B cell (primary cell): ENCODE results near the gene POLR1G.

ENCODE experiments used
- EZH2 ChIP-seq: IDR thresholded peaks from 2 replicates; pipeline ENCODE4 v1.6.1; 2012; ENCODE audit warnings: borderline replicate concordance, low read depth, mild to moderate bottlenecking, moderate library complexity, low read length; ENCODE audit not compliant: insufficient read depth, poor library complexity, severe bottlenecking
- TF ChIP-seq, protein P1 (sequence below): fragments of 200-600 bp; IDR thresholded peaks from one replicate; pipeline ENCODE4 v1.8.0; 2022; ENCODE audit warnings: antibody characterized with exemption, mild to moderate bottlenecking

DNA sequence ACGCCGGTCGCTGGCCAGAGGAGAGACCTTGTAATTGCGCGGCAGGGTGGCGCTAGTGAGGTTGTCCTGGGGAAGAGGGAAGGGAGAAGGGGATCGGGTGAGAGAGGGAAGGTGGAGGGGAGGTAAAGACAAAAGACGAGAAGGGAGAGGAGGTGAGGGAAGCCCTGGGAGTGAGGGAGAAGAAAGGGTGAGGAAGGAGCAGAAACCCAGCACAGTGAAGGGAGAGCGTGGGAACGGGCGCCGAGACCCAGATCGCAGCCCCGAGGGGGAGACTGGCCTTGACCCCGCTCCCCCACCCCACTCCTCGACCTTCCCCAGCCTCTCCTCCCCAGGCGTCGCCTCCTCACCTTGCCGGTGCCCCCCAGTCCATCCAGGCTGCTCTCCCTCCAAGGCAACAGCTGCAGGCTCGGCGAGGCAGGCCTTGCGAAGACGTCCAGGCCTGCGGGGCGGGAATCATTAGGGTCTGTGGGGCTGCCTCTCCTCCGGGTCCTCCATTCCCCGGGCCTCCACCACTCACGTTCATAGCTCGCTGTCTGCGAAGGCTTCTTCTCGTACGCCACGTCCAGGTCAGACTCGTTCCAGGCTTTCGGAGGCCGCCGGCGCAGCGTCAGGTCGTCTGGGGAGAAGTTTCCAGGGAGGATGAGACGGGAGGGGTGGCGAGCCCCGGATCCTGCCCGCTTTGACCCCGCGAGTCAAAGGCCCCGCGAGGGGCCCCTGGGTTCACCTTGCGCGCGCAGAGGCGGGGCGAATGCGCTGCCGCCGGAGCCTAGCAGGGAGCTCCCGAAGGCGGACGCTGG, 10.4 kb upstream of the POLR1G start:
- no peak for TF ChIP-seq EZH2
- TF ChIP-seq, protein P1, sequence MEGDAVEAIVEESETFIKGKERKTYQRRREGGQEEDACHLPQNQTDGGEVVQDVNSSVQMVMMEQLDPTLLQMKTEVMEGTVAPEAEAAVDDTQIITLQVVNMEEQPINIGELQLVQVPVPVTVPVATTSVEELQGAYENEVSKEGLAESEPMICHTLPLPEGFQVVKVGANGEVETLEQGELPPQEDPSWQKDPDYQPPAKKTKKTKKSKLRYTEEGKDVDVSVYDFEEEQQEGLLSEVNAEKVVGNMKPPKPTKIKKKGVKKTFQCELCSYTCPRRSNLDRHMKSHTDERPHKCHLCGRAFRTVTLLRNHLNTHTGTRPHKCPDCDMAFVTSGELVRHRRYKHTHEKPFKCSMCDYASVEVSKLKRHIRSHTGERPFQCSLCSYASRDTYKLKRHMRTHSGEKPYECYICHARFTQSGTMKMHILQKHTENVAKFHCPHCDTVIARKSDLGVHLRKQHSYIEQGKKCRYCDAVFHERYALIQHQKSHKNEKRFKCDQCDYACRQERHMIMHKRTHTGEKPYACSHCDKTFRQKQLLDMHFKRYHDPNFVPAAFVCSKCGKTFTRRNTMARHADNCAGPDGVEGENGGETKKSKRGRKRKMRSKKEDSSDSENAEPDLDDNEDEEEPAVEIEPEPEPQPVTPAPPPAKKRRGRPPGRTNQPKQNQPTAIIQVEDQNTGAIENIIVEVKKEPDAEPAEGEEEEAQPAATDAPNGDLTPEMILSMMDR = no peak
